ENCODE data around the gene AKTIP.

GRCh38 chr16:53458635-53459034 is 44.4 kb downstream of the AKTIP start:
- TF ChIP-seq POLR2AphosphoS5 (IDR thresholded peaks at IDR 0.05) (no peak), EP300 (IDR thresholded peaks at IDR 0.05) (no peak), POLR2A (IDR thresholded peaks at IDR 0.05) (no peak)
- TF ChIP-seq, protein P1, sequence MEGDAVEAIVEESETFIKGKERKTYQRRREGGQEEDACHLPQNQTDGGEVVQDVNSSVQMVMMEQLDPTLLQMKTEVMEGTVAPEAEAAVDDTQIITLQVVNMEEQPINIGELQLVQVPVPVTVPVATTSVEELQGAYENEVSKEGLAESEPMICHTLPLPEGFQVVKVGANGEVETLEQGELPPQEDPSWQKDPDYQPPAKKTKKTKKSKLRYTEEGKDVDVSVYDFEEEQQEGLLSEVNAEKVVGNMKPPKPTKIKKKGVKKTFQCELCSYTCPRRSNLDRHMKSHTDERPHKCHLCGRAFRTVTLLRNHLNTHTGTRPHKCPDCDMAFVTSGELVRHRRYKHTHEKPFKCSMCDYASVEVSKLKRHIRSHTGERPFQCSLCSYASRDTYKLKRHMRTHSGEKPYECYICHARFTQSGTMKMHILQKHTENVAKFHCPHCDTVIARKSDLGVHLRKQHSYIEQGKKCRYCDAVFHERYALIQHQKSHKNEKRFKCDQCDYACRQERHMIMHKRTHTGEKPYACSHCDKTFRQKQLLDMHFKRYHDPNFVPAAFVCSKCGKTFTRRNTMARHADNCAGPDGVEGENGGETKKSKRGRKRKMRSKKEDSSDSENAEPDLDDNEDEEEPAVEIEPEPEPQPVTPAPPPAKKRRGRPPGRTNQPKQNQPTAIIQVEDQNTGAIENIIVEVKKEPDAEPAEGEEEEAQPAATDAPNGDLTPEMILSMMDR (IDR thresholded peaks at IDR 0.05) = no peak

All from suprapubic skin (tissue), 4 donors.